ENCODE measurements around the gene CEACAM7.

DNA sequence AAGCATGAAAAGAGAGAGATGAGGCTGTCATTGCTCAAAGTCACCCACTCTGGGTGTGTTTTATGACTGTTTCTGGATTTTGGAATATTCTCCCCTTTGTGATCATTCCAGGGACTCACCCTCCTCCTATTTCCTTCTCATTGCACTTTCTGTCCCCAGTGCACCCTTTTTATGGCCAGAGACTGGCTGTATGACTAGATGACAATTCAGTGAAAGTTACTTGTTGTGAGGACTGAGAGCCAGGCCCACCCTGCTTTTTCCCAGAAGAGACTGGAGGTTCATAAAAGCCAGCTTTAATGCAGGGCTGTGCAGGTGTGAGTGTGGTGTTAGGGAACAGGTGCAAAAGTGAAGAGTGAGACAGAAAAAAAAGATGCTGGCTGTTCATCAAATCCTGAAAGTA lies 17.3 kb downstream of the CEACAM7 start:
- TF ChIP-seq EZH2 (IDR thresholded peaks at IDR 0.05; ENCODE audit: insufficient read depth, poor library complexity, severe bottlenecking), result no peak
- TF ChIP-seq EZH2phosphoT487 (IDR thresholded peaks at IDR 0.05; ENCODE audit: insufficient read depth, low read depth), result no peak

Data from GM23248 (cell line).